ENCODE data around the gene GPX8. TPM values are rescaled to one million over a fixed set of nuclear protein-coding genes. Genes with fewer than 3 reads are reported as not detected.

The GPX8 gene
- total RNA-seq, 1 experiment from 2014 or later, result 24.8 TPM

- intact Hi-C loops (cut with micrococcal nuclease; ENCODE audit: unreplicated experiment), result loop anchor here (10.0 kb wide), 1 partner anchor 197 kb away; no protein-coding TSS in a partner anchor
- TF ChIP-seq POLR2AphosphoS5 (IDR thresholded peaks at IDR 0.05; ENCODE audit: low read depth, low read length) (no peak), REST (IDR thresholded peaks at IDR 0.05; ENCODE audit: insufficient read depth in 1 of 2, low read depth in 2 of 2, low read length in 1 of 2) (no peak), TCF7L2 (IDR thresholded peaks at IDR 0.05; ENCODE audit: low read depth, low read length) (no peak), CTCF (IDR thresholded peaks at IDR 0.05) (no peak), SIN3A (IDR thresholded peaks at IDR 0.05; ENCODE audit: borderline replicate concordance, insufficient read depth, low read depth, low read length) (no peak)
- CTCF ChIA-PET, result interaction anchor here (0.8 kb wide), 1 partner anchor 198 kb away, joined by 4 read pairs; no protein-coding TSS in a partner anchor
Measured at GRCh38 chr5:55141945-55142690, 17.9 kb upstream of the GPX8 start.

GRCh38 chr5:55143624-55144023, 16.3 kb upstream of the GPX8 start:
- Histone ChIP-seq H3K9me3 (ENCODE audit: control insufficient read depth, insufficient read depth, low read depth, low read length) (no peaks in the 10 kb centered on the region), H3K4me3 (ENCODE audit: low read depth in 2 of 2, low read length in 2 of 2) (no peak overlapping the region), H3K27me3 (ENCODE audit: control insufficient read depth, insufficient read depth, low read length) (peaks cover 9% of the 10 kb centered on the region), H3K27ac (ENCODE audit: low read length) (no peak overlapping the region), H3K36me3 (ENCODE audit: control insufficient read depth, insufficient read depth, low read length) (no peaks in the 10 kb centered on the region), H3K4me1 (ENCODE audit: control insufficient read depth, insufficient read depth, low read length) (no peaks in the 10 kb centered on the region)
- POLR2A ChIA-PET, result no interaction called here
- TF ChIP-seq CTCF (IDR thresholded peaks at IDR 0.05), result no peak
- no peak for TF ChIP-seq TCF7L2 (IDR thresholded peaks at IDR 0.05; ENCODE audit: low read depth, low read length)
- TF ChIP-seq POLR2AphosphoS5 (IDR thresholded peaks at IDR 0.05; ENCODE audit: low read depth, low read length), result no peak
- TF ChIP-seq REST (IDR thresholded peaks at IDR 0.05; ENCODE audit: insufficient read depth in 1 of 2, low read depth in 2 of 2, low read length in 1 of 2), result no peak
- no peak for TF ChIP-seq SIN3A (IDR thresholded peaks at IDR 0.05; ENCODE audit: borderline replicate concordance, insufficient read depth, low read depth, low read length)
- CTCF ChIA-PET, result interaction anchor here (0.6 to 0.7 kb wide), 2 partner anchors 24 to 519 kb away, joined by 3 to 7 read pairs; no protein-coding TSS in a partner anchor
- no TSS peak for BruUV-seq (replicated peaks)
- ATAC-seq (no peak), DNase-seq (ENCODE audit: low read depth, low spot score) (no peak)
- intact Hi-C loops (cut with micrococcal nuclease; ENCODE audit: unreplicated experiment) (loop anchor here (10.0 kb wide), 1 partner anchor 199 kb away; no protein-coding TSS in a partner anchor), in situ Hi-C loops (cut with HindIII; ENCODE audit: low pct_unique_long_range_greater_than_20kb, low sequenced_read_pairs) (no loop called here)

More at GRCh38 chr5:55141945-55142690, 17.9 kb upstream of the GPX8 start:
- H3K9me3 ChIP-seq (ENCODE audit: control insufficient read depth, insufficient read depth, low read depth, low read length), result no peaks in the 10 kb centered on the region
- no peak overlapping the region for H3K4me3 ChIP-seq (ENCODE audit: low read depth in 2 of 2, low read length in 2 of 2)
- H3K27ac ChIP-seq (ENCODE audit: low read length), result no peak overlapping the region
- H3K27me3 ChIP-seq (ENCODE audit: control insufficient read depth, insufficient read depth, low read length), result peaks cover 7% of the 10 kb centered on the region
- no TSS peak for BruUV-seq (replicated peaks)
- POLR2A ChIA-PET, result no interaction called here
- no peaks in the 10 kb centered on the region for H3K4me1 ChIP-seq (ENCODE audit: control insufficient read depth, insufficient read depth, low read length)
- DNase-seq (ENCODE audit: low read depth, low spot score) (no peak), ATAC-seq (no peak)
- in situ Hi-C loops (cut with HindIII; ENCODE audit: low pct_unique_long_range_greater_than_20kb, low sequenced_read_pairs), result no loop called here
- H3K36me3 ChIP-seq (ENCODE audit: control insufficient read depth, insufficient read depth, low read length), result no peaks in the 10 kb centered on the region
